ENCODE results near the gene PATE4.

Gene PATE4

DNA sequence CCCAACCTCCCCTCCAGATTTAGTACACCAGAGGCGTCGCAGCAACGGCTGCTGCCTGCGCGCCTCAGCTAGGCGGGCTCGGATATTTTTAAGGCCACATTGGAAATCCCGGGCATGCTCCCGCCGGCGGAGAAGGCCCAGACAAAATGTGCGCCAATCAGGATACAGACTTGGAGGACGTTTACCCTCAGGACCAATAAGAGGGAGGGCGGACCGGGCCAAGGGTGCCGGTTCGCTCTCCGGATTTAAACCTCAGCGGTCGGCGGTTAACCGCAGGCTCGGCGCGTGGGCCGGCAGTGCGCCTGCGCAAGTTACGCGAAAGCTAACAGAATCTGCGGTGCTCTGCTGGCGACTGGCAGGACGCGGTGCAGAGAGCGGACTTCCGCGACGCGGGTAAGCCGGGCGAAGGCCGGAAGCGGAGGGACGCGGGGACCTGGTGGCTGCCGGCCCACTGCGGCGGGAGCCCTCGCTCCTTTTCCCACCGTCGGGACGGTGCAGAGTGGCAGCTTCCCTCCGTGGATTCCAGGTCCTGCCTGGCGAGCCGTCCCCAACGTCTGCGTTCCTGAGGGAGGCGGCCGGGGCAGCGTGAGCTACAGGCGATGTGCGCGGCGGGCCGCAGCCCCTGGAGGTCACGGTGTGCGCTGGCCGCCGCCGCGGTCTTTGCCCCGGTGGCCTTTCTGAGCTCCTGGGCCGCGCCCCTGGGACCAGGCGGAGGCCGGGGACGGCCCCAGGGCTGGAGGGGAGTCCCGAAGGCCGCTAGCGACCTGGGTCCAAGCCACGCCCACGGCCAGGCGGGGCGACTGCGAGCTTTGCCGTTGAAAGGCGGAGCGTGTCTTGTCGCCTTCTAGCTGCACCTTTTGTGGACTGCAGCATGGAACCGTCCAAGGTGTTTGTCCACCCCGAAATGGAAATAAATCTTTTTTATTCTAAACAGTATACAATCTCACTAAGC is 54.5 kb downstream of the PATE4 start, which contains the start of gene HYLS1:
Gene HYLS1 (plus strand): TSS at position 296 of the 952 bp plus-strand sequence. CDS start 11,701 bp downstream, outside the sequence.
- DNase-seq, result peak; percentile 91 to 99
